OCI-LY3 (cell line): ENCODE measurements around the gene HOXB3.

Experiments used
- EZH2phosphoT487 ChIP-seq: fragments of 200-600 bp; shearing (Covaris generic); IDR thresholded peaks from 2 replicates; pipeline ENCODE4 v1.6.1; 2018; ENCODE audit warnings: antibody characterized with exemption, mixed run types, low read depth
- TF ChIP-seq, protein P1 (sequence below): fragments of 200-600, 300-600 bp; sonication (generic); IDR thresholded peaks from 2 replicates; pipeline ENCODE4 v1.5.1; 2014; ENCODE audit warnings: antibody characterized with exemption, low read length, low read depth

DNA sequence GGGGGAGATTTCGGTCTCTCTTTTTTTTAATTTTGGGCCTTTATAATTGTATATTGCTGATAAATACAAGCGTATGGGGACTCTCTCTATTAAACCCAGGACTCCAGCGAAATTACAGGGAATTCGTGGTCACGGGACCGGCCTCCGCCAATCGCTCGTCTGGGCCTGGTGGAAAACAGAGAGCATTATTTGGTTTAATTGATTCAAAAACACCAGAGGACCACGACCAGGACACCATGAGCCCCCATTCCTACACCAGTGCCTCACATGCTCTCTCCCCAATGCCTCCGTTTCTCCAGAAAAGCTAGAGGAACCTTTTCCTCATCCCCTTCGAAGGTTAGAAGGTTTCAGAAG is 45.0 kb downstream of the HOXB3 start, which contains the start of gene HOXB2:
- TF ChIP-seq, protein P1, sequence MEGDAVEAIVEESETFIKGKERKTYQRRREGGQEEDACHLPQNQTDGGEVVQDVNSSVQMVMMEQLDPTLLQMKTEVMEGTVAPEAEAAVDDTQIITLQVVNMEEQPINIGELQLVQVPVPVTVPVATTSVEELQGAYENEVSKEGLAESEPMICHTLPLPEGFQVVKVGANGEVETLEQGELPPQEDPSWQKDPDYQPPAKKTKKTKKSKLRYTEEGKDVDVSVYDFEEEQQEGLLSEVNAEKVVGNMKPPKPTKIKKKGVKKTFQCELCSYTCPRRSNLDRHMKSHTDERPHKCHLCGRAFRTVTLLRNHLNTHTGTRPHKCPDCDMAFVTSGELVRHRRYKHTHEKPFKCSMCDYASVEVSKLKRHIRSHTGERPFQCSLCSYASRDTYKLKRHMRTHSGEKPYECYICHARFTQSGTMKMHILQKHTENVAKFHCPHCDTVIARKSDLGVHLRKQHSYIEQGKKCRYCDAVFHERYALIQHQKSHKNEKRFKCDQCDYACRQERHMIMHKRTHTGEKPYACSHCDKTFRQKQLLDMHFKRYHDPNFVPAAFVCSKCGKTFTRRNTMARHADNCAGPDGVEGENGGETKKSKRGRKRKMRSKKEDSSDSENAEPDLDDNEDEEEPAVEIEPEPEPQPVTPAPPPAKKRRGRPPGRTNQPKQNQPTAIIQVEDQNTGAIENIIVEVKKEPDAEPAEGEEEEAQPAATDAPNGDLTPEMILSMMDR, result no peak
- TF ChIP-seq EZH2phosphoT487, result no peak
